Endothelial cell (in vitro differentiated cells): ENCODE data around the gene MROH8. TPM values are rescaled to one million over a fixed set of nuclear protein-coding genes. Genes with fewer than 3 reads are reported as not detected.

Source experiments
- DNase-seq: peaks from one replicate; pipeline ENCODE4 v3.0.0; 2021; ENCODE audit warnings: low spot score
- H3K27ac Mint-ChIP-seq: one replicate; pipeline ENCODE4 v1.8.0; 2021; ENCODE audit warnings: mixed read lengths, inconsistent platforms; ENCODE audit not compliant: unreplicated experiment
- H3K27me3 Mint-ChIP-seq: one replicate; pipeline ENCODE4 v1.8.0; 2021; ENCODE audit warnings: mild to moderate bottlenecking, moderate library complexity, mixed read lengths, inconsistent platforms; ENCODE audit not compliant: unreplicated experiment
- H3K36me3 Mint-ChIP-seq: one replicate; pipeline ENCODE4 v1.8.0; 2021; ENCODE audit warnings: mild to moderate bottlenecking, low read depth, mixed read lengths, inconsistent platforms; ENCODE audit not compliant: unreplicated experiment
- H3K4me1 Mint-ChIP-seq: one replicate; pipeline ENCODE4 v1.8.0; 2021; ENCODE audit warnings: mild to moderate bottlenecking, mixed read lengths, inconsistent platforms; ENCODE audit not compliant: unreplicated experiment
- H3K4me3 Mint-ChIP-seq: one replicate; pipeline ENCODE4 v1.8.0; 2021; ENCODE audit warnings: mild to moderate bottlenecking, mixed read lengths, inconsistent platforms; ENCODE audit not compliant: unreplicated experiment
- H3K9me3 Mint-ChIP-seq: one replicate; pipeline ENCODE4 v1.8.0; 2021; ENCODE audit warnings: mixed read lengths, inconsistent platforms; ENCODE audit not compliant: unreplicated experiment
- CTCF ChIP-seq: fragments of 200-600 bp; sonication (generic); IDR thresholded peaks from one replicate; pipeline ENCODE4 v1.5.0; 2021; ENCODE audit warnings: antibody characterized with exemption; ENCODE audit not compliant: unreplicated experiment
- total RNA-seq: library from RNA; stranded (reverse); fragmentation: NEBNext Ultra II Directional; extraction: Animal tissue kit (Norgen Biotek cat#: 25700); gene quantifications from one replicate; pipeline ENCODE4 v1.2.1, GENCODE V29; 2021; ENCODE audit not compliant: unreplicated experiment

Gene MROH8
- total RNA-seq, 1 donor from 2014 or later, result 4.3 TPM

DNA sequence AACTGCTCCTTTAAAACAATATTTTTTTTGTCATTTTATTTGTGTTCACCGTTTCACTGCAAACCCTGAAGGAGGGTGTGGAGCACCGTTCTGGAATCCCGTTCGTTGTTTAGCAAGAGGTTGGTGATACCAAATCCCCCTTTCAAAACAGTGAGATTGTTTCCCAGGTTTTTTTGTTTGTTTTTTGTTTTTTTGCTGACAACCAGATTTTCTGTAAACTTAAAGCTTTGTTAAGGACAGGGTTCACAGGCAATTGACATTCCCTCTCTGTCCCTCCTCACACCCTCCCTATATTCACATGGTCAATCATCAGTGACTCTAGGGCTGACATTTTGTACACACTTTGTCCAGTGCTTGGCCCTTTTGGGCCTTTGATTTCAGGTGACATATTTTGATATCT lies 21.0 kb upstream of the MROH8 start:
- Mint-ChIP-seq H3K4me1 (peaks cover 14% of the 10 kb centered on the region), H3K27ac (peak overlapping the region; percentile 70), H3K27me3 (peaks cover 1% of the 10 kb centered on the region), H3K36me3 (peaks cover 47% of the 10 kb centered on the region), H3K4me3 (no peak overlapping the region), H3K9me3 (no peaks in the 10 kb centered on the region)
- TF ChIP-seq CTCF, result no peak
- DNase-seq, result no peak

DNA sequence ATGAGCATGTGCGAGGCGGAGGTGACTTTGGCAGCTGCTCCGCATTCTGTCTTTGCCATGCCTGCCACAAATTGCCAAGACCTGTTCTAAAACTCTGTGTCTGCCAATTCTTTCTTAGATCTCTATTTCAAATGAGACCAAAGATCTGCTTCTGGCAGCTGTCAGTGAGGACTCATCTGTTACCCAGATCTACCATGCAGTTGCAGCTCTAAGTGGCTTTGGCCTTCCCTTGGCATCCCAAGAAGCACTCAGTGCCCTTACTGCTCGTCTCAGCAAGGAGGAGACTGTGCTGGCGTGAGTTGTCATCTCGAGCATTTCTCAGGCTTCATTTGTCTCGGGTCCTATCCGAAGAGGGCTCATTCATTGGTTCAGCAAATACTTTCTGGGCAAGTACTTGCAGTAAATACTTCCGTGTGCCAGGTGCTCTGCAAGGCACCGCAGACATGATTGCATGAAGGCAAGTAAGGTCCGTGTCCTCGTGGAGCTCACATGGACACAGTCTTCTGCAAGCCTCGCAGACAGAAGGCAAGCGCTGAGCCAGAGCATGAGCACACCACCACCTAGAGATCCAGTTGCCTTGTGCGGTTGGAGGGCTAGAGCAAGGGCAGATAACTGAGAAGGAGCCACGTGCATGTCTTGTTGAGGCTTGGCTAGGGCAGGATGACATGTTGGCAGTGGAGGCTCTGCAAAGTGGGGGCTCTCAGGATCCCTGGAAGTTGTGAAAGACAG lies 19.7 kb upstream of the MROH8 start:
- Mint-ChIP-seq H3K9me3 (no peaks in the 10 kb centered on the region), H3K4me3 (no peak overlapping the region), H3K27ac (no peak overlapping the region), H3K4me1 (peaks cover 22% of the 10 kb centered on the region), H3K36me3 (peaks cover 37% of the 10 kb centered on the region), H3K27me3 (peaks cover 2% of the 10 kb centered on the region)
- DNase-seq, result no peak
- TF ChIP-seq CTCF, result no peak

DNA sequence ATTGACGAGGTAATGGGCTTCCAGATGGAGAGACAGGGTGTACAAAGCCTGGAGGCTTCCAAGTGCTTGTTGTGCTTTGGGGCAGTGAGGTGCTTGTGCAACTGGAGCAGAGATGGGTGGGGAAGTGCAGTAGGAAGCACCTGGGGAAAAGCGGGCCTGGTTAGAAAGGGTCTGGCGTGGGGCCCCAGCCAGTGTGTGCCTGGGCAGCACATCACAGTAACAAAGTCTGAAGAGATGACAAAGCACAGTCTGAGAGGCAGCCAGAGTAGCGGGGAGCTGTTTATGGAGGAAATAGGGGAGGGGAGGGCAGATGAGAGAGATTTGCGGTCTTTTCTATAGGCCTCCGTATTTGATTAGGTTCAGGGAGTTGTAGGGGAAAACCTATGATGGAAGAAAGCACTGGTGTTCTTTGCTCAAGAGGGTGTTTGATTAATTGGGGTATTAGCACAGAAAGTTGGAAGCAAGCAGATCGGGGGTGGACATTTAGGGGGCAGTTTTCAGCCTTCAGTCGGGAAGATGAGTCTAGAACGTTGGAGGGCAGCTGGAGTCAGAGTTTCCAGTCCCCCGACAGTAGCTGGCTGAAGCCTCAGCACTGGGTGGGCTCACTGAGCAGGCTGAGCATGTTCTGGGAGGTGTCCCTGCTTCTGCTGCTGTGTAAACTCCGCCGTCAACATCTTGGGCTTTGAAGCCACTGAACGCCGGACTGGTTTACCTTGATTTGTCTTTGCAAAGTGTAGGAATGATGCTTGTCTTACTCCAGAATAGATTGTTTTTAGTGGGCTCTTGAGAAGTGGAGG lies 15.5 kb upstream of the MROH8 start:
- no peak for DNase-seq
- H3K36me3 Mint-ChIP-seq, result peaks cover 25% of the 10 kb centered on the region
- H3K4me1 Mint-ChIP-seq, result peaks cover 34% of the 10 kb centered on the region
- H3K9me3 Mint-ChIP-seq, result no peaks in the 10 kb centered on the region
- H3K27me3 Mint-ChIP-seq, result peaks cover 7% of the 10 kb centered on the region
- no peak for TF ChIP-seq CTCF
- peak overlapping the region; percentile 80 for H3K27ac Mint-ChIP-seq
- peak overlapping the region; percentile 26 for H3K4me3 Mint-ChIP-seq

DNA sequence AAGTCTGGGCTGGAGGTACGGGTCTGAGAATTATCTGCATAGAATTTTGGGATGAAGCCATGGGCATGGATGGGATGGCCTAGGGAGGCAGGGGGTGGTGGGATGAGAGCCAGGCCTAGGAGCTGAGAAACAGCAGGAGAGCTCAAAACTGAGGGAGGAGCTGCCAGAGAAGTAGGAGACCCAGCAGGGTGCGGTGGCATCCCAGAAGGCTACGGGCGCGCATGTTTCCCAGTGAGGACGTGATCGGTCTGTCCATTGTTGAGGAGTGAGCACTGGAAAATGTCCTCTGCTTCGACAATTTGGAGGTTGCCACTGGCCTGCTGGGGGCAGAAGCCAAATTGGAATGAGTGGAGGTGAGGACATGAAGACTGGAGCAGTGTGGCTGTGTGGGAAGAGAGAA lies 14.5 kb upstream of the MROH8 start:
- peaks cover 25% of the 10 kb centered on the region for H3K36me3 Mint-ChIP-seq
- peak overlapping the region; percentile 62 for H3K4me3 Mint-ChIP-seq
- H3K27ac Mint-ChIP-seq, result peak overlapping the region; percentile 38
- peaks cover 34% of the 10 kb centered on the region for H3K4me1 Mint-ChIP-seq
- peaks cover 7% of the 10 kb centered on the region for H3K27me3 Mint-ChIP-seq
- DNase-seq, result no peak
- TF ChIP-seq CTCF, result no peak
- no peaks in the 10 kb centered on the region for H3K9me3 Mint-ChIP-seq

- DNase-seq, result no peak
- Mint-ChIP-seq H3K9me3 (no peaks in the 10 kb centered on the region), H3K4me3 (peak overlapping the region; percentile 27), H3K27ac (no peak overlapping the region), H3K27me3 (peaks cover 7% of the 10 kb centered on the region), H3K4me1 (peaks cover 34% of the 10 kb centered on the region), H3K36me3 (peaks cover 27% of the 10 kb centered on the region)
- no peak for TF ChIP-seq CTCF
These were observed 13.9 kb upstream of the MROH8 start for GRCh38 chr20:37193226-37193625.
